ENCODE results near the gene NDE1.

DNA sequence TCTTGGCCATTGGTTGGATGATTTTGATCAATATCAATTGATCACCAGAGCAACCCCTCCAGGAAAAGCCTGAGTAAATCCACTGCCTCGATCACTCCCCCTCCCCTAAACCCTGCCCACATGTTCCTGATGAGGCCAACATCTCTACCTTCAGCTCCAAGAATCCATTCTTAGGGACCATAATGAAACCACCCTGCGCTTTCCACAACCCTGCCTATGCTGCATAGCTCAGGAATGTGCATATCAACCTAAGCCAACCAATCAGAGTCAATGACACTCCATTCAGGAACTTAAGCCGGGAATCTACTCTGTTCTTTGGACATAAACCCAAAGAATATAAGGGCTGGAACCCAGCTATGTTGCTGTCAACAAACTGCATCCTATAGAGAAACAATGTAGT is 120.5 kb downstream of the NDE1 start:
- TF ChIP-seq CTCF (IDR thresholded peaks at IDR 0.05): no peak
- TF ChIP-seq POLR2AphosphoS5 (IDR thresholded peaks at IDR 0.05): no peak
